Measurements from ENCODE around the gene ZNF32. TPM values are rescaled to one million over a fixed set of nuclear protein-coding genes. Genes with fewer than 3 reads are reported as not detected.

Gene ZNF32
- total RNA-seq, 1 donor, result 40.2 TPM

GRCh38 chr10:43682956-43683355, 34.3 kb upstream of the ZNF32 start:
- no peak overlapping the region for H3K4me3 ChIP-seq (ENCODE audit: low read depth, low read length)
- TF ChIP-seq CTCF (IDR thresholded peaks at IDR 0.05; ENCODE audit: insufficient read depth, low read length), result no peak
- DNase-seq (ENCODE audit: low read depth), result no peak

- DNase-seq (ENCODE audit: low read depth), result no peak
- TF ChIP-seq CTCF (IDR thresholded peaks at IDR 0.05; ENCODE audit: insufficient read depth, low read length), result no peak
- H3K4me3 ChIP-seq (ENCODE audit: low read depth, low read length), result no peak overlapping the region
Measured at GRCh38 chr10:43681721-43682120, 33.0 kb upstream of the ZNF32 start.

GRCh38 chr10:43681220-43681619, 32.5 kb upstream of the ZNF32 start:
- no peak for DNase-seq (ENCODE audit: low read depth)
- no peak for TF ChIP-seq CTCF (IDR thresholded peaks at IDR 0.05; ENCODE audit: insufficient read depth, low read length)
- H3K4me3 ChIP-seq (ENCODE audit: low read depth, low read length), result no peak overlapping the region

- peak; percentile 36 for DNase-seq (ENCODE audit: low read depth)
- H3K4me3 ChIP-seq (ENCODE audit: low read depth, low read length), result no peak overlapping the region
- no peak for TF ChIP-seq CTCF (IDR thresholded peaks at IDR 0.05; ENCODE audit: insufficient read depth, low read length)
Measured at GRCh38 chr10:43680035-43680434, 31.4 kb upstream of the ZNF32 start.

- TF ChIP-seq CTCF (IDR thresholded peaks at IDR 0.05; ENCODE audit: insufficient read depth, low read length), result no peak
- DNase-seq (ENCODE audit: low read depth), result peak; percentile 64
- H3K4me3 ChIP-seq (ENCODE audit: low read depth, low read length), result no peak overlapping the region
Measured at GRCh38 chr10:43679509-43679908, 30.8 kb upstream of the ZNF32 start.

GRCh38 chr10:43678654-43679053, 30.0 kb upstream of the ZNF32 start:
- H3K4me3 ChIP-seq (ENCODE audit: low read depth, low read length), result no peak overlapping the region
- DNase-seq (ENCODE audit: low read depth), result no peak
- no peak for TF ChIP-seq CTCF (IDR thresholded peaks at IDR 0.05; ENCODE audit: insufficient read depth, low read length)

- TF ChIP-seq CTCF (IDR thresholded peaks at IDR 0.05; ENCODE audit: insufficient read depth, low read length), result no peak
- H3K4me3 ChIP-seq (ENCODE audit: low read depth, low read length), result no peak overlapping the region
- no peak for DNase-seq (ENCODE audit: low read depth)
Measured at GRCh38 chr10:43676901-43677300, 28.2 kb upstream of the ZNF32 start.
